ENCODE measurements around the gene TFAP2D.

TFAP2D gene

GRCh38 chr6:50713977-50714486 lies 706 bp downstream of the TFAP2D start (continued):
- TF ChIP-seq, protein P1, sequence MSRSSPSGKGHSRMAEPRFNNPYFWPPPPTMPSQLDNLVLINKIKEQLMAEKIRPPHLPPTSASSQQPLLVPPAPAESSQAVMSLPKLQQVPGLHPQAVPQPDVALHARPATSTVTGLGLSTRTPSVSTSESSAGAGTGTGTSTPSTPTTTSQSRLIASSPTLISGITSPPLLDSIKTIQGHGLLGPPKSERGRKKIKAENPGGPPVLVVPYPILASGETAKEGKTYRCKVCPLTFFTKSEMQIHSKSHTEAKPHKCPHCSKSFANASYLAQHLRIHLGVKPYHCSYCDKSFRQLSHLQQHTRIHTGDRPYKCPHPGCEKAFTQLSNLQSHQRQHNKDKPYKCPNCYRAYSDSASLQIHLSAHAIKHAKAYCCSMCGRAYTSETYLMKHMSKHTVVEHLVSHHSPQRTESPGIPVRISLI (tag by site-specific recombination; IDR thresholded peaks at IDR 0.05) = no peak
- TF ChIP-seq, protein P2, sequence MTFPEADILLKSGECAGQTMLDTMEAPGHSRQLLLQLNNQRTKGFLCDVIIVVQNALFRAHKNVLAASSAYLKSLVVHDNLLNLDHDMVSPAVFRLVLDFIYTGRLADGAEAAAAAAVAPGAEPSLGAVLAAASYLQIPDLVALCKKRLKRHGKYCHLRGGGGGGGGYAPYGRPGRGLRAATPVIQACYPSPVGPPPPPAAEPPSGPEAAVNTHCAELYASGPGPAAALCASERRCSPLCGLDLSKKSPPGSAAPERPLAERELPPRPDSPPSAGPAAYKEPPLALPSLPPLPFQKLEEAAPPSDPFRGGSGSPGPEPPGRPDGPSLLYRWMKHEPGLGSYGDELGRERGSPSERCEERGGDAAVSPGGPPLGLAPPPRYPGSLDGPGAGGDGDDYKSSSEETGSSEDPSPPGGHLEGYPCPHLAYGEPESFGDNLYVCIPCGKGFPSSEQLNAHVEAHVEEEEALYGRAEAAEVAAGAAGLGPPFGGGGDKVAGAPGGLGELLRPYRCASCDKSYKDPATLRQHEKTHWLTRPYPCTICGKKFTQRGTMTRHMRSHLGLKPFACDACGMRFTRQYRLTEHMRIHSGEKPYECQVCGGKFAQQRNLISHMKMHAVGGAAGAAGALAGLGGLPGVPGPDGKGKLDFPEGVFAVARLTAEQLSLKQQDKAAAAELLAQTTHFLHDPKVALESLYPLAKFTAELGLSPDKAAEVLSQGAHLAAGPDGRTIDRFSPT (tag by site-specific recombination; IDR thresholded peaks at IDR 0.05) = no peak

DNA sequence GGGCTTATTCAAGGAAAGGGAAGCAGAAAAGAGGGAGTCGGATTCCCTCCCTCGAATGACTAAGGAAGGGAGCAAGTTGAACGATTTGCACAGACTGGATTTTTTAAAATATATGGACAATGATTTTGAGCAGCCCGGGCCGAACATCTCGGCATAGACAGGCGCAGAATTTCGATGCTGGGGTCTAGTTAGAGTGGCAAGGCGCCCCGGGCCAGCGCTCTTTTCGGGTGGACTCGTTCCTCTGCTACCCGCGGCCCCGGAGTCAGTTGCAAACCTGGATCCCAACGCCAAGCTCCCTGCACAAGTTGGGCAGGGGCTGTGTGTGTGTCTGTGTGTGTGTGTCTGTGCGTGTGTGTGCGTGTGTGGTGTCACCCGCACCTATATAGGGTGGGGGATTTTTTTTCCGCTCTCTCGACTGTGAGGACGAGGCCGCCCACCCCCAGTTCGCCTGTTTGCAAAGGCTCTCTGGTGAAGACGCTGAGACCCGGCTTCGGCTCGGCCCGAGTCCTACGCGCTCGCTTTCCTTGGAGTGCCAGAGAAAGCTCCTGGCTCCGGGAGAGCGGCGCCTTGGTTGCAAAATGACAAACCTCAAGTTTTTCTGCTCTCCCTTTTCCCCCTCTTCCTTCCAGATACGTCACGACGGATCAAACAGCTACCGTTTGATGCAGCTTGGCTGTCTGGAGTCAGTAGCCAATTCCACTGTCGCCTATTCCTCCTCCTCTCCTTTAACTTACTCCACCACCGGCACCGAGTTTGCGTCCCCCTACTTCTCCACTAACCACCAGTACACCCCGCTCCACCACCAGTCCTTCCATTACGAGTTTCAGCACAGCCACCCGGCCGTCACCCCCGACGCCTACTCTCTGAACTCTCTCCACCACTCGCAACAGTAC lies 1.4 kb downstream of the TFAP2D start:
- H3K4me3 ChIP-seq (ENCODE audit: low read depth, low read length) = no peak overlapping the region
- no peaks in the 10 kb centered on the region for H3K9me3 ChIP-seq (ENCODE audit: control insufficient read depth, insufficient read depth, low read depth, low read length)
- H3K4me1 ChIP-seq (ENCODE audit: control insufficient read depth, insufficient read depth, low read length) = no peaks in the 10 kb centered on the region
- no peak overlapping the region for H3K27ac ChIP-seq (ENCODE audit: extremely low read depth, low read depth, low read length)
- no peak for TF ChIP-seq ZNF837 (tag by site-specific recombination; IDR thresholded peaks at IDR 0.05)
- TF ChIP-seq BCL11A (tag by site-specific recombination; IDR thresholded peaks at IDR 0.05; ENCODE audit: low read depth) = no peak
- TF ChIP-seq, protein P3, sequence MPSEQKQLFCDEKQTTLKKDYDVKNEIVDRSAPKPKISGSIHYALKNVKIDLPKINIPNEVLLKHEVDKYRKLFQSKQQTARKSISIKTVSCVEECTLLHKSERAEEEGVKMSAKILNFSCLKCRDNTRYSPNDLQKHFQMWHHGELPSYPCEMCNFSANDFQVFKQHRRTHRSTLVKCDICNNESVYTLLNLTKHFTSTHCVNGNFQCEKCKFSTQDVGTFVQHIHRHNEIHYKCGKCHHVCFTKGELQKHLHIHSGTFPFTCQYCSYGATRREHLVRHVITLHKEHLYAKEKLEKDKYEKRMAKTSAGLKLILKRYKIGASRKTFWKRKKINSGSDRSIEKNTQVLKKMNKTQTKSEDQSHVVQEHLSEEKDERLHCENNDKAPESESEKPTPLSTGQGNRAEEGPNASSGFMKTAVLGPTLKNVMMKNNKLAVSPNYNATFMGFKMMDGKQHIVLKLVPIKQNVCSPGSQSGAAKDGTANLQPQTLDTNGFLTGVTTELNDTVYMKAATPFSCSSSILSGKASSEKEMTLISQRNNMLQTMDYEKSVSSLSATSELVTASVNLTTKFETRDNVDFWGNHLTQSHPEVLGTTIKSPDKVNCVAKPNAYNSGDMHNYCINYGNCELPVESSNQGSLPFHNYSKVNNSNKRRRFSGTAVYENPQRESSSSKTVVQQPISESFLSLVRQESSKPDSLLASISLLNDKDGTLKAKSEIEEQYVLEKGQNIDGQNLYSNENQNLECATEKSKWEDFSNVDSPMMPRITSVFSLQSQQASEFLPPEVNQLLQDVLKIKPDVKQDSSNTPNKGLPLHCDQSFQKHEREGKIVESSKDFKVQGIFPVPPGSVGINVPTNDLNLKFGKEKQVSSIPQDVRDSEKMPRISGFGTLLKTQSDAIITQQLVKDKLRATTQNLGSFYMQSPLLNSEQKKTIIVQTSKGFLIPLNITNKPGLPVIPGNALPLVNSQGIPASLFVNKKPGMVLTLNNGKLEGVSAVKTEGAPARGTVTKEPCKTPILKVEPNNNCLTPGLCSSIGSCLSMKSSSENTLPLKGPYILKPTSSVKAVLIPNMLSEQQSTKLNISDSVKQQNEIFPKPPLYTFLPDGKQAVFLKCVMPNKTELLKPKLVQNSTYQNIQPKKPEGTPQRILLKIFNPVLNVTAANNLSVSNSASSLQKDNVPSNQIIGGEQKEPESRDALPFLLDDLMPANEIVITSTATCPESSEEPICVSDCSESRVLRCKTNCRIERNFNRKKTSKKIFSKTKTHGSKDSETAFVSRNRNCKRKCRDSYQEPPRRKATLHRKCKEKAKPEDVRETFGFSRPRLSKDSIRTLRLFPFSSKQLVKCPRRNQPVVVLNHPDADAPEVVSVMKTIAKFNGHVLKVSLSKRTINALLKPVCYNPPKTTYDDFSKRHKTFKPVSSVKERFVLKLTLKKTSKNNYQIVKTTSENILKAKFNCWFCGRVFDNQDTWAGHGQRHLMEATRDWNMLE (tag by site-specific recombination; conservative IDR thresholded peaks at IDR 0.05; ENCODE audit: low read depth) = no peak
- no peak for TF ChIP-seq PBX3 (CRISPR knock-in tag; IDR thresholded peaks at IDR 0.05)
- TF ChIP-seq ZNF266 (tag by site-specific recombination; IDR thresholded peaks at IDR 0.05; ENCODE audit: low read depth) = no peak
- TF ChIP-seq ZNF792 (tag by site-specific recombination; IDR thresholded peaks at IDR 0.05) = no peak
- no peak for TF ChIP-seq ZNF692 (tag by site-specific recombination; IDR thresholded peaks at IDR 0.05)
- H3K36me3 ChIP-seq (ENCODE audit: control insufficient read depth in 2 of 2, insufficient read depth in 1 of 2, low read length in 2 of 2) = no peaks in the 10 kb centered on the region
- POLR2A ChIA-PET = no interaction called here
- CTCF ChIA-PET = no interaction called here
